NCI-H1105 treated with DMSO at 0.1 percent for 48 hours (cell line): ENCODE measurements around the gene ZER1.
"Not testable (repeated sequence)": the region's sequence is repeated elsewhere in the genome, so short reads cannot be mapped to it uniquely, and the experiment has no call there.

Experiments used
- DNase-seq: peaks from one replicate; lab custom pipeline; 2025; lab: John Stamatoyannopoulos, UW

ZER1 gene

DNA sequence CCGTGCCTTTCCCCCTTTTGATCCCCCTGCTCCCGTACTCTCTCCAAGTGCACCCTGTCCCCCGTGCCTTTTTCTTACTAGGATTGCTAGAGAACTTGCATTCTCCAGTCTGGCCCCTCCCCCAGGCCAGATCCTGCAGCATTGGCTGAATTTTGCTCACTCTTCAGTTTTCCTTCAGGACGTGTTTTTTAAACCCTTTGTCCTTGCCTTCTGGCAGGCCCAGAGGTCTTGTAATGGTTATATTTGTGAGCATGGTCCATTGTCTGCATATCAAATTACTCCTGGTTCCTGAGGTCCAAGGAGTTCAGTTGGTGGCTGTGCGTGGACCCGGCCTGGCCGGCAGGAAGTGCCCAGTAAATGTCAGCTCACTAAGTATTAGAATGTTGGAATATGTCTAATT, 15.9 kb upstream of the ZER1 start:
- no peak for DNase-seq

DNA sequence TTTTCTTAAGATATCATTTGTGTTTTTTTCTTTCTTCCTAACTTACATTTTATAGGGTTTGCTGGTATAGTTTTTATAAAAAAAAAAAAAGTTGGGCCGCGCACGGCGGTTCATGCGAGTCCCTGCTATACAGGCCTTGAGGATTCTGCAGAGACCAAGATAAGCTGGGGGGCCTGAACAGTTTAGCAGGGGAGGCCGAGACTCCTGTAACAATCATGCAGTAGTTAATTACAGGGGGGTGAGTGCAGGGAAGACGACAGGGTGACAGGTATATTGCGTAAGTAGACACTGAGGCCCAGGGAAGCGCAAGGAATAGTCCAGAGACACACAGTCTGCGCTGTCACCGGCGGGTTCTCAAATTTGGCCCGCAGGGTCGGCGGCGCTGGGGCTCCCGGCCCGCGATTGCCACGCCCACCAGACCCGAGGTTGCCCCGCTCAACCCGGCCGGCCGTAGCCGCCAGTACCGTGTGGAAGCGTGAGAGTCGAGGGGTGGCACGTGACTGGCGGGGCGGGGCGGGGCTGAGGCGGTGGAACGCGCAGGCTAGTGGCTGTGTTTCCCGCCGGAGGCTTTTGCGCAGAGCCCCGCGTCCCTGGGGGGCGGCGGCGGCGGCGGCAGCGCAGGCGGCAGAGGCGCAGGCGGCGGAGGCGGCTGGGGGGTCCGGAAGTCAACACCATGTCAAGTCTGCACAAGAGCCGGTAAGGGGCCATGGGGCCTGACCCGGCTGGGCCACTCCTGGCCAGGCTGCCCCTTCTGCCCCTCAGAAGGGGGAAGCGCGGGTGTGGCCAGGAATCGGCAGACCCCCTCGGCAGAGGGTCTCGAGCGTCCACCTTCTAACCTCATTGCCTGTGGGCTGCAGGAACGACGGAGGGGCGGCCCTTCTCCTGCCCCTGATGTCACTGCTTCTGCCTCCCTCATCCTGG, 15.2 kb upstream of the ZER1 start, which contains the start of gene TBC1D13:
Gene TBC1D13 (plus strand): TSS at position 573 of the 921 bp plus-strand sequence. CDS start 101 bp downstream, at position 674.
- peak; percentile 73 for DNase-seq

DNA sequence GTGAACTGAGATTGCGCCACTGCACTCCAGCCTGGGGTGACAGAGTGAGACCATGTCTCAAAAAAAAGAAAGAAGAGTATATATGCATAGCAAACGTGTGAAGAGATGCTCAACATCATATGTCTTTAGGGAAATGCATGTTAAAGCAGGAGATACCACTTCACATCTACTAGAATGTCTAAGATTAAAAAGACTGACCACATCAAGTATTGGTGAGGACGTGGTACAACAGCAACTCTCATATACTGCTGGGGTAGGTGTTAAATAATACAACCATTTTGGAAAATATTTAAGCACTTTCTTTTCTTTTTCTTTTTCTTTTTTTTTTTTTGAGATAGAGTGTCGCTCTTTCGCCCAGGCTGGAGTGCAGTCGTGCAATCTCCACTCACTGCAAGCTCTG, 13.7 kb upstream of the ZER1 start:
- DNase-seq = no peak

DNA sequence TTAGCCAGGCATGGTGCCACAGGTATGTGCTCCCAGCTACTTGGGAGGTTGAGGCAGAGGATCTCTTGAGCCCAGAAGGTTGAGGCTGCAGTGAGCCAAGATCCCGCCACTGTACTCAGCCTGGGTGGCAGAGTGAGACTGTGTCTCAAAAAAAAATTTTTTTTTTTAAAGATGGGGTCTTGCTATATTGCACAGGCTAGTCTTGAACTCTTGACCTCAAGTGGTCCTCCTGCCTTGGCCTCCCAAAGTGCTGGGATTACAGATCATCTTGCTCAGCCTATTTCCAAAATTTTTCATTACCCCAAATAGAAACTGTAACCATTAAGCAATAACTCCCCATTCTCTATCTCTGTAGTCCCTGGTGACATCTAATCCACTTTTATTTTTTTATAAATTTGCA, 10.9 kb upstream of the ZER1 start:
- DNase-seq = no peak

DNA sequence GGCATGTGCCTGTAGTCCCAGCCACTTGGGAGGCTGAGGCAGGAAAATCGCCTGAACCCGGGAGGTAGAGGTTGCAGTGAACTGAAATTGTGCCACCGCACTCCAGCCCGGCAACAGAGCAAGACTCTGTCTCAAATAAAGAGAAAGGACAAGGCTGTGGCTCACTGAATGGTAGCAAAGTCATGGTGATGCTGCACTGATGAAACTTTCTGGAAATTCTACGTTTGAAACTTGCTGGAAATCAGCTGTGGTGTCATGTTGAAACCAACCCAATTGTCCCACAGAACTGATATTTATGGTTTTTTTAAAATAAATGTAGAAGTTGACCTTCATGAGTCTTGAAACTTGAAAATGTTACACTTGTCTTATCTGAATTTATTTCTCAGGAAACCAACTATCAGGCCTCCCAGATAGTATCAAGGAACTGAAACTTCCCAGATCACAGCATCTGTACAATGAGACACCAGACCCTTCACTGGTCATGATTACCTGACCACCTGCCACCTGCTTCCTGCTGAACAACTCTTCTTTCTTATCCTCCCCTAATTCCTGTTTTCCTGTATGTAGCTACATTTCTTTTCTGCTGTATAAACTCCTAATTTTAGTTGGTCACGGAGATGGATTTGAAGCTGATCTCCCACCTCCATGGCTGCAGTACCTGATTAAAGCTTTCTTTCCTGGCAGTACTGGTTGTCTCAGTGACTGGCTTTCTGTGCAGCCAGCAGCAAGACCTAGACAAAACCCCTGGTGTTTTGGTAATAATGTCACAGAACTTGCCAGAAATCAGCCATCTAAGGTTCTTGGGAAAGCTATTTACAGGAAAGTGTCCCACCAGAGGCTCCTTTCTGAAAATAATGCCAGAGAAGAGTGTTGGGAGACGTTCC, 9.7 kb upstream of the ZER1 start:
- no peak for DNase-seq

DNA sequence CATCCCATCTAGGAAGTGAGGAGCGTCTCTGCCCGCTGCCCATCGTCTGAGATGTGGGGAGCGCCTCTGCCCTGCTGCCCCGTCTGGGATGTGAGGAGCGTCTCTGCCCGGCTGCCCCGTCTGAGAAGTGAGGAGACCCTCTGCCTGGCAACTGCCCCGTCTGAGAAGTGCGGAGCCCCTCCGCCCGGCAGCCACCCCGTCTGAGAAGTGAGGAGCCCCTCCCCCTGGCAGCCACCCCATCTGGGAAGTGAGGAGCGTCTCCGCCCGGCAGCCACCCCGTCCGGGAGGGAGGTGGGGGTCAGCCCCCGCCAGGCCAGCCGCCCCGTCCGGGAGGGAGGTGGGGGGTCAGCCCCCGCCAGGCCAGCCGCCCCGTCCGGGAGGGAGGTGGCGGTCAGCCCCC, 8.4 kb upstream of the ZER1 start:
- not testable (repeated sequence) for DNase-seq

DNA sequence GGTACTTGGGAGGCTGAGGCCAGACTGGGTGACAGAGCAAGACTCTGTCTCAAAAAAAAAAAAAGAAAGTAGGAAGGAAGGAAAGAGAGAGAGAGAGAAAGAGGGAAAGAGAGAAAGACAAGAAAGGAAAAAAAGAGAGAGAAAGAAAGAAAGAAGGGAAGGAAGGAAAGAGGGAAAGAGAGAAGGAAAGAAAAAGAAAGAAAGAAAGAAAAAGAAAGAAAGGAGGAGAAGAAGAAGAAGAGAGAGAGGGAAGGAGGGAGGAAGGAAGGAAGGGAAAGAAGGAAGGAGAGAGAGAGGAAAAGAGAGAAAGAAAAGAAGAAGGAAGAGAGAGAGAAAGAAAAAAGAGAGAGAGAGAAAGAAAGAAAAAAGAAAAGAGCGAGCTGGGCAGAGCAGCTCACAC, 3.1 kb upstream of the ZER1 start:
- no peak for DNase-seq

DNA sequence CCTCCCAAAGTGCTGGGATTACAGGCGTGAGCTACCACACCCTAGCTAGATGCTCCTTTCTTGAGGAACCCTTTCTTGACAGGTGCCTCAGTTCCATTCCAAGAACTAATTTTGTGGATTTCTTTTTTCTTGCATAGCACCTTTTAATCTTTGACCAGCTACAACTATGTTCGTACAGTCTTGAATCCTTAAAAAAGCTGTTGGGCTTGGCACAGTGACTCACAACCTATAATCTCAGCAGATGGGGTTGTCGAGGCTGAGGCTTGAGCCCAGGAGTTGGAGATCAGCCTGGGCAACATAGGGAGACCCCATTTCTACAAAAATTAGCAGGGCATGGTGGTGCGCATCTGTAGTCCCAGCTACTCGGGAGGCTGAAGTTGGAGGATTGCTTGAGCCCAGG, 1.3 kb upstream of the ZER1 start:
- DNase-seq = no peak

DNA sequence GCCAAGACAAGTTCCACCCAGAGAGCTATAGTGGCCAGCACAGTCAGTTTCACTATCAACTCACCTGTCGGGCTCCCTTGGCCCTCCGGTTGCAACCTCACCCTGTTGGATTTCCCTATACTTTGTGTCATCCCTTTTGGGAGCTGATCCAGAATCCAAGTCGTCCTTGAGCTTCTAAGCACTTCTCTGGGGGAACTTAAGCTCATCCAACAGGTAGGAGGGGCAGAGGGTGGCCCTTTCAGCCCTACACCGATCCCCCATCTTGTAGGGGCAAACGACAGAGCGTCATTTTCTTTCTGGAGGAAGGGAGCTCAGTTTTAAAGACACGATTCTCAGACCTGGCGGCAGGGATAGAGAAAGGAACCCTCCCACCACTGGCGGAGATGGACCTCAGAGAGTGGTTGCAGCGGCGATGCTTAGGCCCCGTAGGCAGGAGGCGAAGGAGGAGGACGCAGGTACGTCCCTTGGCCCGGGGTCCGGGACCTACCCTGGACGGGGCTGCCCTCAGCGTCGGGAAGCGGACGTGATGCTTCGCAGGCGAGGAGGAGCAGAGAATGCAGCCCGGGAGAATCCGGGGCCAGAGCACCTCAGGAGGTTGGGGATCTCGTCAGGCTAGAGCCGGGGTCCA, 519 bp downstream of the ZER1 start:
- no peak for DNase-seq

DNA sequence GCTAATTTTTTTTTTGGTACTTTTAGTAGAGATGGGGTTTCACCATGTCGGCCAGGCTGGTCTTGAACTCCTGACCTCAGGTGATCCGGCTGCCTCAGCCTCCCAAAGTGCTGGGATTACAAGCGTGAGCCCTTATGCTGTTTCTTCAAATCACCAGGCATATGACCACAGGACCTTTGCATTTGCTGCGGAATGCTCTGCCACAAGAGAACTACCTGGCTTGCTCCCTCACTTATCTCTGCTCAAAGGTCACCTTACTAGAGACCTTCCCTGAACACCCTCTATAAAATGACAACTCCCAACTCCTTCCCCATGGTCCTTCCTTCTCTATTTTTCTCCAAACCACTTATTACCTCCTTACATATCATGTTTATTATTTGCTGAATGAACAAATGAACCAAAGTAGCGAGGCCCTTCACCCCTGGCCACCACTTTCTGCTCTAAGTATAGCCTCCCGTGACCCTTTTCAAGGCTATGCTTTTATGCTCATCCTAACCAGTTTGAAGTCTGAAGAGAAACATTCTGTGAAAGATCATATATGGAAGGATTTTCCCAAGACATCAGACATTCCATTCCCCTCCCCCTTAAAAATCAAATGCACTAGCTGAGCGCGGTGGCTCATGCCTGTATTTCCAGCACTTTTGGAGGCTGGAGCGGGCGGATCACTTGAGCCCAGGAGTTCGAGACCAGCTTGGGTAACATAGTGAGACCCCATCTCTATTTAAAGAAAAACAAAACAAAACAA, 1.3 kb downstream of the ZER1 start:
- DNase-seq = no peak

DNA sequence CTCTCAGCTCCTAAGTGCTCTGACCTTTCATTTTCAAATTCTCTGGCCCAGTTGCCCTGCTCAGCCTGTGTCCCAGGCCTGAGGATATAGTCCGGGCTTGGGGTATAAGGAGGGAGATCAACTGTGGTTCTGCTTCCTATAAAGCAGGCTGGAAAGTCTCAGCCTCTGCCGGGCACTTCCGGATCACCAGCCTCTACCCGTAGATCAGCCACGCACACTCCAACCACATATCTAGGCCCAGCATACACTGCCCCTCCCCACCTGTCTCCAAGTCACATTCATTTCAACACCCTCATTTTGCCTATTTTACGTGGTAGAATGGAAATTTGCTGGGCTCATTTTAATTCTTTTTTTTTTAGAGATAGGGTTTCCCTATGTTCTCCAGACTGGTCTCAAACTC, 3.1 kb downstream of the ZER1 start:
- DNase-seq = no peak

DNA sequence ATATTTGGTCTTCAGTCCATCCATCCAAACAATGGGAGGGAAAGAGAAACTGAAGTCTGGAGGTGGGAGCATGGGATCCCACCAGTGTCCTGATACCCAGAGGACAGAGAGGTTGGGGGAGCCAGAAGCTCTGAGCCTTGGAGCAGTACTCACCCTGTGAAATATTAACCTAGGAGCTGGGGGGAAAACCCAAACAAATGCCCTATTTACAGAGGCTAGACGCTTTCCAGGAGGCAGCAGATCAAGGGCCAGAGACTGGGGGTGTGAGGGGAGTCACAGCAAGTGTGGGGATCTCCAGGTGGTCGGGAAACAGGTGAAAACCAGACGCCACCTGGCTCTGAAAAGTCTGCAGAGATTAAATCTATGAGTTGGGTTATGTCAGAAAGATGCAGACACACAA, 6.2 kb downstream of the ZER1 start:
- DNase-seq = no peak

DNA sequence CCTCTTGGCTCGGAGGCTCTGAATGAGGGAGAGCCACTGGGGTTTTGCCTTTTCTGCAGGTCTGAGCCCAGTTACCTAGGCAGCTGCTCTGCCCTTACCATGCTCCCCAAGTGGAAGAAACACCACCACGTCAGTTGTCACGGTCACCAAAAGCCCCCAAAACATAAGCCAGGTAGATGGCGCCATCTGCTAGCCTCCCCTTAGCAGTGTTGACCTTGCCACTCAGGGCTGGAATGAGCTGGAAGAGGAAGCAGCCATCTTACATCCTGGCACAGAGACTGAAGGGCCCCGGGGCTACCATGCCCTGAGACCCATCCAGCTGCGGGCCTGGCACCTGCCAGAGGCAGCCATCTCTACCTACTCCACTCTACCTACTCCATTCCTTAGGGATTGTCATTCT, 7.4 kb downstream of the ZER1 start:
- no peak for DNase-seq

DNA sequence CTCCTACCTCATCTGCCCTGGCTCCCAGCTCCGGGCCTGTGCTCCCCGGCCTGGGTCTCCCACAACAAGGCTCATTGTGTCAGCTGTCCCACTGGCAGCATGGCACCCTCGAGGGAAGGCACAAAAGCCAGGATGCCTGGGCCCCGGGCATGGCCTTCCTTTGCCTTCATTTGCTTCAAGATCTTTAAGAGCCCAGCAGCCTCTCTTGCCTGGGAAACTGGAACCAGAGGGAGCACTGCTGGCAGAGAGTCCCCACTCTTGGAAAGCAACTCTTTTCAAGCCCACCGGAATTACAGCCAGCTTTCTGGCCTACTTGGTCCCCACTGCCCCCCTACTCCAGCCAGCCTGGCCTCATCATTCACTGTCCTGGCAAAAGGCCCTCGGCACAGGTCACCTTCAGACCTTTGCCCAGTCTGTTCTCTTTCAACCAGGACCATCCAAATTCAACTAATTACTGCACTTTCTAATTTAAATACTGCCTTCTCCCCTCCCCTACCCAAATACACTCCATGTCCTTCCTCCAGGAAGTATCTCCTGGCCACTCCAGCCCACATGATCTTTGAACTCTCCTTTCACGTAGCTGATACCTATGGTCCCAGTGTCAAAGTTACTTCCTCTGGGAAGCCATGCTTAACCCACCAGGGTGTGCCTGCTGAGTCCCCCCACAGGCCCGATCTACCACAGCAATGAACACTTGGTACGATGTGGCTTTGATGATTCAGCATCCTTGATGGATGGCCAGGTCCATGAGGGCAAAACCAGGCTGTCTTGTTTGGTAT, 8.9 kb downstream of the ZER1 start:
- DNase-seq = no peak

DNA sequence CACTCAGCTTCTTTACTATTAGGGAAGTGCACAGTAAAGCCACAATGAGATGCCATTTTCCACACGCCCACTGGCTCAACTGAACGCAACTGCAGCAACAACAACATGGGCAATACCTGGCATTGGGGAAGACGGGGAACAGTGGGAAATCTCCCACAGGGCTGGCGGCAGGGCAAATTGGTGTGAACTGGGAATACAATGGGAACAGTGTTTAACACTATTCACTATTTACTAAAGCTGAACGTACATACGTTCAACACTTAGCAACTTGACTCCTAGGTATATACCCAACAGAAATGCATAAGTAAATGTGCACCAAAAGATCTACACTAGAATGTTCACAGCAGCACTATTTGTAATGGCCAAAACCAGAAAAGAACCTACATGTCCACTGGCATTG, 14.1 kb downstream of the ZER1 start:
- DNase-seq = no peak

DNA sequence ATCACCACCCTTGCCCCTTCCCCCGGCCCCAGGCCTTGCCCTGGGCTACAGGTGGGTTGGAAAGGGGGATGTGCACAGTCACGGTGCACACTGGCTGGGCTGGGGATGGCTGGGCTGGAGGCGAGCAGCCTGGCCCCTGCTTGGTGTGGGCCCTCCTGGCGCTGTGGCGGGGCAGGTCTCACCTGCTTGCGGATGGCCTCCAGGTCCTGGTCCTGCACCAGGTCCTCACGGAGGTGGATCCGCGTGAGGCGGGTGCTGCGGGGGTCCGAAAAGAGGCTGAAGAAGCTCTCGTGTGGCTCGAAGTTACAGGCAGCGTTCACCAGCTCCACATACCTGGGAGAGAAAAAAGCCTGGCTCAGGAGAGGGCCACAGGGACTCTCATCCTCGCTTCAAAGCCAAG, 18.1 kb downstream of the ZER1 start:
- DNase-seq = no peak

DNA sequence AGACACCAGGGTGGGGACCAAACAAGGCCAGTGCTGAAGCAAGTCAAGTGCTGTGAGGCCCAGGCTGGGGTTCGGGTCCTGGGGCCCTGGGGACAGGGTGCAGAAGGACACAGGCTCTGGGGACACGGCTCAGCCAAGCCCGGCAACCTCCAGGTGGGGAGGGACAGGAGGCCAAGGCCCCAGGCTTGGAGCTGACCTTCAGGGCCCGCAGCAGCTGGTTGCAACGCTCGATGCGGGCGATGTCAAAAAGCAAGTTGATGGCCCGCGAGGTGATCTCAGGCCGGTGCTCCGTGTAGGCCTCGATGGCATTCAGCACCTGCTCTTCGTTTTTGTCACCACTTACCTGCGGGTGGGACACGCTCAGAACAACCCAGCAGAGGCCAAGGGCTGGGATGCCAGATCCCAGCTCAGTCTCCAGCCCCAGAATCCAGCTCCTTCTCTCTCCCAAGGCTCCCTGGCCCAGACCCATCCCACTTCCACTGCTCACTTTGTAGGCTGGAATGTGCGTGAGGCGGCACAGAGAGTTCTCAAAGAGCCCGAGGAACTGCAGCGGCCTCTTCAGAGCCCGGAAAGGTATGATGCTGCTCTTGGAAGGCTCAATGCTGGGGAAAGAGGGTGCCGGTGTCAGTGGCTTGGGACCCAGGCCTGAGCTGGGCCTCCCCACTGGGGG, 20.7 kb downstream of the ZER1 start:
- DNase-seq = no peak

DNA sequence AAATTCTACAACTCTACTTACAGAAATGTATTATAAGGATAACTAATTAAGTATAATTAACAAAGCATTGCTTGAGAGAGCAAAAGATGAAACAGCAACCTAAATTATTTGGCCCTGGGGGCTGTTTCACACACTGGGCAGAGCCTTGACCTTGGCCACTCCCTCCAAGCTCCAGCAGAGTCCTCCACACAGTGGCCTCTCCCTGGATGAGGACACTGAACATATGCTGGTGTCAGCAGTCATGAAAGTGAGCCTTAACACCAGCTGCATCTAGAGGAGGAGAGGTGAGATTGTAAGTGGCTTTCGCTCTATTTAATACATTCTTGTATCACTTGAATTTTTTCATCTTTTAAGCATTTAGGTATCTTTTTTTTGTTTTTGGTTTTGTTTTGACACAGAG, 24.5 kb downstream of the ZER1 start:
- no peak for DNase-seq

DNA sequence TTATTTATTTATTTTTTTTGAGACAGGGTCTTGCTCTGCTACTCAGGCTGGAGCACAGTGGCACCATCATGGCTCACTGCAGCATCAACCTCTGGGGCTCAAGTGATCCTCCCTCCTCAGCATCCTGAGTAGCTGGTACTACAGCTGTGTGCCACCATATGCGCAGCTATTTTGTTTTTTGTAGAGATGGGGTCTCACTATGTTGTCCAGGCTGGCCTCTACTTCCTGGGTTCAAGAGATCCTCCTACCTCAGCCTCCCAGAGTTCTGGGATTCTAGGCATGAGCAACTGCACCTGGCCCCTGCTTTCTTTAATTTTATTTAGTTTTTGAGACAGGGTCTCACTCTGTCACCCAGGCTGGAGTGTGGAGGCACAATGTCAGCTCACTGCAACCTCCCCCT, 28.3 kb downstream of the ZER1 start:
- no peak for DNase-seq

DNA sequence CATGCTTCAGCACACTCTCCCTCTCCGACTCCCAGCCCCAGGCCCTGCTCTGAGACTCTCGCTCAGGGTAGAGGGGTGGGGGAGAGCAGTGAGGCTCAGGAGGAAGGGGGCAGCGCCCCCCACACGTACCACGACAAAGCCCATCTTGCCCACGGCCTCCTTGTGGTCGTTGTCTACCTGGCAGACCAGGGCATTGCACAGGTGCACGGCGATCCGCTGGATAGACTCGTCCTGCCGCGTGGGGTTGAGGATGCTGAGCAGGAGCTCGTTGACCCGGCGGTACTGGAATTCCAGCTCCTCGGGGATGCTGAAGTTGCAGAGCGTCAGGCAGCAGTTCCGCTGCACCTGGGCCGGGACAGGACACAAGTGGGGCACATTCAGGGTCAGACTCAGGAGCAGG, 29.3 kb downstream of the ZER1 start:
- DNase-seq = no peak

DNA sequence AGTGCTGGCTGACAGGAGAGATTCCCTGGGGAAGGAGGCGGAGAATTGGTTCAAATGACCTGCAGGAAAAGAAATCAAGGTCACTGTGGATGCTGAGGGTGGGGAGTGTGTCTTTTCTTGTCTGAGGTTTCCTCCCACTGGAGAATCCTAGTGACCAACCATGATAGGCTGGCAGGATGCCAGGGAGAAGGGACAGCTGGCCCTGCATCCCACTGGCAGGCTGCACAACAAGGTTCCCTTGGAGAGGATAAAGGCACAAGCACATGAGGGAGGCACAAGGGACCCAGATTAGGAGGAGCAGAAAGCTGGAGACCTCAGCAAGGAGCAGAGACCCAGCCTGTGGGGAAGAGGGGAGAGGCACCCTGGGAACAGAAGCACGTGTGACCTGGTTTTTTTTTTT, 36.4 kb downstream of the ZER1 start:
- no peak for DNase-seq
